Activated naive CD4-positive, alpha-beta T cell treated with anti-CD3 and anti-CD28 coated beads for 36 hours (primary cell): ENCODE data around the gene CTBP1. TPM values are rescaled to one million over a fixed set of nuclear protein-coding genes. Genes with fewer than 3 reads are reported as not detected.

Experiments used
- CTCF ChIA-PET: fragments of 350-600 bp; sonication (Branson Sonifier 250); formaldehyde crosslinking; loops from one replicate; lab custom pipeline; 2021; ENCODE audit warnings: antibody characterized with exemption; lab: Charles Lee
- DNase-seq: peaks from one replicate; pipeline ENCODE4 v3.0.0-alpha.2; 2020
- H3K27ac Mint-ChIP-seq: one replicate; pipeline ENCODE4 v1.8.0; 2021; ENCODE audit warnings: mild to moderate bottlenecking, mixed read lengths
- H3K27me3 Mint-ChIP-seq: one replicate; pipeline ENCODE4 v1.8.0; 2021; ENCODE audit warnings: low read depth, mixed read lengths
- H3K36me3 Mint-ChIP-seq: one replicate; pipeline ENCODE4 v1.8.0; 2021; ENCODE audit warnings: low read depth, mixed read lengths
- H3K4me1 Mint-ChIP-seq: one replicate; pipeline ENCODE4 v1.8.0; 2021; ENCODE audit warnings: low read depth, mixed read lengths
- H3K4me3 Mint-ChIP-seq: one replicate; pipeline ENCODE4 v1.8.0; 2021; ENCODE audit warnings: mild to moderate bottlenecking, moderate library complexity, mixed read lengths
- H3K9me3 Mint-ChIP-seq: one replicate; pipeline ENCODE4 v1.8.0; 2021; ENCODE audit warnings: mixed read lengths
- intact Hi-C: fragments of 100-400 bp; cut with micrococcal nuclease; formaldehyde crosslinking; loops from one replicate; pipeline ENCODE4 v1.15.1; 2023
- total RNA-seq, 2 experiments: library from RNA; stranded (reverse); gene quantifications; one replicate each; pipeline ENCODE4 v1.2.3, GENCODE V29; 2021

CTBP1 gene
- total RNA-seq, 2 experiments from 2014 or later, result 136 to 140 TPM

DNA sequence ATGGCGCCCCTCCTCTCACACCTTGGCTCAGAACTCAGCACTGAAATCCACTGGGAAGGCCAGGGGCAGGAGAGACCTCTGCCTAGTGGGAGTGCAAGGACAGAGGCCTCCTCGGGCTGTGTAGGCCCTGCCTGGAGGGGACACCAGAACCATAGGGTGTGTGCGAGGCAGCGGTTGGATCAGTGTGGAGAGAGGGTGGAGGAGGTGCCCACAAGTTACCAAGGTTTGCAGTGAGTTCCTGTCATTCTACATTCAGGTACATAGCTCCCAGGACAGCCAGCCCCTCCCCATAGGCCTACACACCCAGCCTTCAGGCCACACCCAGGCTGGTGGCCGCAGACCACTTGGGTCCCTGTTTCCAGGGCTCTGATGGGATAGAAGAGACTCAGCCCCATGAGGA, 57.3 kb downstream of the CTBP1 start:
- no peak for DNase-seq
- CTCF ChIA-PET, result no interaction called here
- Mint-ChIP-seq H3K27ac (no peak overlapping the region), H3K27me3 (no peaks in the 10 kb centered on the region), H3K4me1 (peaks cover 7% of the 10 kb centered on the region), H3K9me3 (no peaks in the 10 kb centered on the region), H3K4me3 (no peak overlapping the region), H3K36me3 (no peaks in the 10 kb centered on the region)
- intact Hi-C loops, result no loop called here

DNA sequence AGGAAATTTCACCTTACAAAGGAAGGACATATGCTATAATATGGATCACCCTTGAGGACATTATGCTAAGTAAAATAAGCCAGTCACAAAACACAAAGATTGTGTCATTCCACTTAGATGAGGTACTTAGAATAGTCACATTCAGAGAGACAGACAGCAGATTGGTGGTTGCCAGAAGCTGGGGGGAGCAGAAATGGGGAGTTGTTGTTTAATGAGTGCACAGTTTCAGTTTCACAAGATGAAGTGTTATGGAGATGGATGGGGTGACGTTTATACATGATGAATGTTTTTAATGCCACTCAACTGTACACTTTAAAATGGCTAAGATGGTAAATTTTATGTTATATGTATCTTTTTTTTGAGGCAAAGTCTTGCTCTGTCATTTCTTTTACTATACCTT, 61.7 kb downstream of the CTBP1 start:
- Mint-ChIP-seq H3K27ac (no peak overlapping the region), H3K4me3 (no peak overlapping the region), H3K4me1 (peaks cover 11% of the 10 kb centered on the region), H3K9me3 (peaks cover 4% of the 10 kb centered on the region), H3K27me3 (peaks cover 4% of the 10 kb centered on the region), H3K36me3 (peaks cover 3% of the 10 kb centered on the region)
- CTCF ChIA-PET, result no interaction called here
- peak; percentile 49 for DNase-seq
- intact Hi-C loops, result loop anchor here (2.0 kb wide), 1 partner anchor 14 kb away; no protein-coding TSS in a partner anchor

DNA sequence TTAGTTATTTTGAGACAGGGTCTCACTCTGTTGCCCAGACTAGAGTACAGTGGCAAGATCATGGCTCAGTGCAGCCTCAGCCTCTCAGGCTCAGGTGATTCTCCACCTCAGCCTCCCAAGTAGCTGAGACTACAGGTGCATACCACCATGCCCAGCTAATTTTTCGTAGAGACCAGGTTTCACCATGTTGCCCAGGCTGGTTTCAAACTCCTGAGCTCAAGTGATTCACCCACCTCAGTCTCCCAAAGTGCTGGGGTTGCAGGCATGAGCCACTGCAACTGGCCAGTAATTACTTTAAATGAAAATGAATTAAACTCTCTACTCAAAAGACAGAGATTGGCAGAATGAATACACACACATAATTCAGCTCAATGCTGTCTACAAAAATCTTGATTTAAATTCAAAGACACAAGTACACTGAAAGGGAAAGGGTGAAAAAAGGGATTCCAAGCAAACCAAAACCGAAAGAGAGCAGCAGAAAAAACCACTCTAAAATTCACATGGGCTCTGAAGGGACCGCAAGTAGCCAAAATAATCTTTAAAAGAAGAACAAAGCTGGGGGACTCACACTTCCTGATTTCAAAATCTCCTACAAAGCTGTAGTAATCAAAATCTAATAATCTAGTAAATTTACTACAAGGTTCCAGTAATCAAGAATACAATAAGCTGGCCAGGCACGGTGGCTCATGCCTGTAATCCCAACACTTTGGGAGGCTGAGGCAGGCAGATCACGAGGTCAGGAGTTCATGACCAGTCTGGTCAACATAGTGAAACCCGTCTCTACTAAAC, 64.8 kb downstream of the CTBP1 start:
- Mint-ChIP-seq H3K4me3 (peak overlapping the region; percentile 17), H3K9me3 (peaks cover 9% of the 10 kb centered on the region), H3K27ac (no peak overlapping the region), H3K36me3 (peaks cover 6% of the 10 kb centered on the region), H3K27me3 (peaks cover 16% of the 10 kb centered on the region), H3K4me1 (peaks cover 11% of the 10 kb centered on the region)
- CTCF ChIA-PET, result interaction anchor here (0.6 to 1.5 kb wide), 4 partner anchors 9 to 146 kb away, joined by 3 to 5 read pairs (median 5); no protein-coding TSS in a partner anchor
- DNase-seq, result no peak
- intact Hi-C loops, result no loop called here

DNA sequence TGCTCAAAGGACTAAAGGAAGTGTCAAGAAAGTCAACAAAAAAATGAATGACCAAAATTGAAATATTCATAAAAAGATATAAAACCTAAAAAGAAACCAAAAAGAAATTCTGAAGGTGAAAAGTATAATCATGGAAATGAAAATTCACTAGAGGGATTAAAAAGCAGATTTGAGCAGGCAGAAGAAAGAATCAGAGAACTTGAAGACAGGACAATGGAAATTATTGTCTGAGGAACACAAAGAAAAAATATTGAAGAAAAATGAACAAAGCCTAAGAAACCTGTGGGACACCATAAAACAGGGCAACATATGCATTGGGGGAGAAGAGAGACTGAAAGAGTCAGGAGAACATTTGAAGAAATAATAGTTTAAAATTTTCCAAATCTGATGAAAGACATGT, 66.6 kb downstream of the CTBP1 start:
- DNase-seq, result no peak
- CTCF ChIA-PET, result no interaction called here
- Mint-ChIP-seq H3K27me3 (peaks cover 16% of the 10 kb centered on the region), H3K4me1 (peaks cover 11% of the 10 kb centered on the region), H3K36me3 (peaks cover 6% of the 10 kb centered on the region), H3K4me3 (no peak overlapping the region), H3K9me3 (peaks cover 9% of the 10 kb centered on the region), H3K27ac (no peak overlapping the region)
- intact Hi-C loops, result no loop called here

DNA sequence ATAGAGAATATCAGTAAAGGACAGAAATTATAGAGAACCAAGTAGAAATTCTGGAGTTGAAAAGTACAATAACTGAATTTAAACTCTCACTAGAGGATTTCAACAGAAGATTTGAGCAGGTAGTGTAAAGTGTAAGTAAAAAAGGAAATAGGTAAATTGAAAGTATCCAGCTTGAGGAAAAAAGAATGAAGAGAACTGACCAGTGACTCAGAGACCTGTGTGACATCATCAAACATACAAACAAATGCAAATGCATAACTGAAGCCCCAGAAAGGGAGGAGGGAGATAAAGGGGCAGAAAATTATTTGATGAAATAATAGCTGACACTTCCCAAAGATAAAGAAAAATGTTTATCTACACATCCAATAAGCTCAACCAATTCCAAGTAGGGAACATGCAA, 68.3 kb downstream of the CTBP1 start:
- DNase-seq, result no peak
- peaks cover 16% of the 10 kb centered on the region for H3K27me3 Mint-ChIP-seq
- CTCF ChIA-PET, result interaction anchor here (1.7 kb wide), 1 partner anchor 13 kb away, joined by 5 read pairs; no protein-coding TSS in a partner anchor
- no peak overlapping the region for H3K27ac Mint-ChIP-seq
- H3K9me3 Mint-ChIP-seq, result peaks cover 9% of the 10 kb centered on the region
- peaks cover 3% of the 10 kb centered on the region for H3K4me1 Mint-ChIP-seq
- H3K4me3 Mint-ChIP-seq, result no peak overlapping the region
- H3K36me3 Mint-ChIP-seq, result peaks cover 6% of the 10 kb centered on the region
- intact Hi-C loops, result no loop called here

DNA sequence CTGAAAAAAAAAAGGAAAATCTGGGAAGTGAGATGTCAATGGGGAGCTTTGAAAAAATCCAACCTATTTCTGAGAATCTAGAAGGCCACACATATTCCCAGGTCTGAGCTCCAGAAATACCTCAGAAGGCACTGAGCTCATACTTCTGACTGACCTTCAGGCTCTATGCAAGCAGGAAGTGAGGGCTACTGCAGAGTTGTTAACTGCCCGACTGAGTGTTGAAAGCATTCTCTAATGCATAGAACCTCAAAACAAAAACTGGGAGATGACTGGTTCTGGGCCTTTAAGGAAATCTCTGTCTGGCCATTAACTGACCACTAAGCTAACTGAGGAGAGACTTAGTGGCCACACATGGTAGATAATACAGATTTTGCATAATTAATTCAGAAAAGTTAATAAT, 69.0 kb downstream of the CTBP1 start:
- intact Hi-C loops, result no loop called here
- no peak for DNase-seq
- Mint-ChIP-seq H3K9me3 (peaks cover 9% of the 10 kb centered on the region), H3K36me3 (peaks cover 6% of the 10 kb centered on the region), H3K4me3 (no peak overlapping the region), H3K4me1 (peaks cover 3% of the 10 kb centered on the region), H3K27me3 (peaks cover 16% of the 10 kb centered on the region), H3K27ac (no peak overlapping the region)
- CTCF ChIA-PET, result interaction anchor here (0.6 to 1.7 kb wide), 2 partner anchors 12 to 42 kb away, joined by 5 to 6 read pairs; no protein-coding TSS in a partner anchor

DNA sequence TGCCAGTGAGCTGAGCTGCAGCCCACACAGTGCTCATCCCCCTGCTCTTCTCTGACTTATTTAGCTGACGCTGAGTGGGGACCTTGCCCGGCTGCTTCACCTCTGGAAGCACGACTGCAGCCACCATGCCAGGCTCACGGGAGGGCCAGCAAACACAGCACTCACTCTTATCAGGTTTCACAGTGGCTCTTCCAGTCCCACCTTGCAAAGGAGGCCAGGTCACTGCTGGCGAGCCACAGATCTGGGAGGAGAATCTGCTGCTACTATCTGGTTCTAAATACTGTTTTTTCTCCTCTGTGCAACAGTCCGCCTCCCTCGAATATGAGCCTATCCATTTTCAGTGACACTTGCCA, 69.9 kb downstream of the CTBP1 start:
- intact Hi-C loops, result no loop called here
- H3K4me3 Mint-ChIP-seq, result no peak overlapping the region

DNA sequence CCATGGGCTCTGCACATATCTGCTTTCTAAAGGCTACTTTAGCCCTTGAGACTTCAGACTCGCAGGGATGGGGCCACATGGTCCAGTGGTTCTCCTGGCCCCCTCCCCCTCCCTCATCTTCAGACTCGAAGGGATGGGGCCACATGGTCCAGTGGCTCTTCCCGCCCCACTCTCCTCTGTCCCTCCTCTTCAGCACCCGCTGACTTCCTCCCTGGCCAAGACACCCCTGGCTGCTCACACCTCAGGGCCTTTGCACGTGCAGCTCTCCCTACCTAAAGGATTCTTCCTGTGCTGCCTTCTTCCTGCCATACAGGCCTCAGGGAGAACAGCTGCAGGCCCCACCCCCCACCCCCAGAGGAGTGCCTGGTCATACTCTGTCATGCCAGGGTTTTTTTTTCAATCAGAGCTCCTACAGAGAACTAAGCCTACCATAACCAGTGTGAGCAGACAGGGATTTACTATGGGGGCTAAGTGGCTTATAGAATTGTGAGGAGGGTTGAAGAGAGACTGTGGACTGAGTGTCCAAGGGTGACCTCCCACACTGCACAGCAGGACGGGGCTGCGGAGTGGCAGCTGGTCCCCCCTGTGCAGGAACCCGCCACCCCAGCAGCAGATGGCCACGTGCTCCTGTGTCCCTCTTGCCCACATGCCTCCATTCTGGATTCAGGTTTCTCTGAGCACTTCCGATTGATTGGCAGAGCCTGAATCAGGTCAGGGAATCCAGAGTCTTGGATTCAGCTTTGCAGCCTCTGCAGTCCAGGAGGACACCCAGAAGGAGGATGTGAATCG, 70.4 kb downstream of the CTBP1 start:
- no peak overlapping the region for H3K4me3 Mint-ChIP-seq
- intact Hi-C loops, result no loop called here
- H3K27me3 Mint-ChIP-seq, result peaks cover 21% of the 10 kb centered on the region
- H3K4me1 Mint-ChIP-seq, result no peaks in the 10 kb centered on the region
- no peak for DNase-seq
- peaks cover 9% of the 10 kb centered on the region for H3K9me3 Mint-ChIP-seq
- H3K36me3 Mint-ChIP-seq, result peaks cover 6% of the 10 kb centered on the region
- CTCF ChIA-PET, result no interaction called here
- no peak overlapping the region for H3K27ac Mint-ChIP-seq

More for the DNA sequence above, 69.9 kb downstream of the CTBP1 start:
- Mint-ChIP-seq H3K27me3 (peaks cover 16% of the 10 kb centered on the region), H3K4me1 (no peaks in the 10 kb centered on the region), H3K27ac (no peak overlapping the region), H3K36me3 (peaks cover 6% of the 10 kb centered on the region), H3K9me3 (peaks cover 9% of the 10 kb centered on the region)
- CTCF ChIA-PET, result interaction anchor here (1.7 kb wide), 1 partner anchor 11 kb away, joined by 5 read pairs; no protein-coding TSS in a partner anchor
- DNase-seq, result no peak

DNA sequence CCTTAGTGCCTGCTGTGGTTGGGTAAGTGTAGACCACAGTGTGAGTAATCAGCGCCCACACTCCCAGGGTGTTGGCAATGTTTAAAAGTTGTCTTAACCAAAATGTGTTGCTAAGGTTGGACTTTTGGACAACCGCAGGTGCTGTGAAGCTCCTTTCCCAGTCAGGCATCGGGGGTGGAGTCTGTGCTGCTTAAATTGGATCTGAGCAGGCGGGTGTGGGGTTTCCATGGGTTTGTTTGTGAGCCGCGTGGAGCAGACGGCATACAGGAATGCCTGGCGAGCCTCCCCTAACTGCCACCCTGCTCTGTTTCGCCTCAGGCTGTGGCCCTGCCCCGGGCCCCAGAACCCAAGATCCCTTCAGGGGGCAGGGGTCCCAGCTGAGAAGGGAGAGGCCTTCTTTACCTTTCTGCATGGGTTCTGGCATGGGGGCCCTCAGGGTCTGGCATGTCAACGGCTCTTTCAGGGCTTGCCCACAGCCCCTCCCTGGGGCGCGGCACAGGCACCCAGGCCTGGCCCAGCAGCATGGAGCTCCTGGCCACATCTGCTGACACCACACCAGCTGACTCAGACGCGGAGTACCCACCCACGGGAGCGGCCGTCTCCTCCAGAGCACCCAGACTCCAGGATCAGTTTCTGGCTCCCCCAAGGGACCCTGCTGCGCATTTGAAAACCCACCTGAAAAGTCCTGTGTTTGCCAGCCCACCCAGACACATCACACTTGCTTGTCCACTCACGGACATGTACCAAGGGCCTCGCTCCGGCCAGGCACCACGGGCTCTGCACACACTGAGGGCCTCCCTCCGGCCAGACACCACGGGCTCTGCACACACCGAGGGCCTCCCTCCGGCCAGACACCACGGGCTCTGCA, 71.4 kb downstream of the CTBP1 start:
- H3K27me3 Mint-ChIP-seq, result peaks cover 24% of the 10 kb centered on the region
- no peak overlapping the region for H3K4me3 Mint-ChIP-seq
- no peak for DNase-seq
- CTCF ChIA-PET, result no interaction called here
- H3K36me3 Mint-ChIP-seq, result peaks cover 5% of the 10 kb centered on the region
- intact Hi-C loops, result no loop called here
- H3K4me1 Mint-ChIP-seq, result no peaks in the 10 kb centered on the region
- no peak overlapping the region for H3K27ac Mint-ChIP-seq
- H3K9me3 Mint-ChIP-seq, result peaks cover 7% of the 10 kb centered on the region

DNA sequence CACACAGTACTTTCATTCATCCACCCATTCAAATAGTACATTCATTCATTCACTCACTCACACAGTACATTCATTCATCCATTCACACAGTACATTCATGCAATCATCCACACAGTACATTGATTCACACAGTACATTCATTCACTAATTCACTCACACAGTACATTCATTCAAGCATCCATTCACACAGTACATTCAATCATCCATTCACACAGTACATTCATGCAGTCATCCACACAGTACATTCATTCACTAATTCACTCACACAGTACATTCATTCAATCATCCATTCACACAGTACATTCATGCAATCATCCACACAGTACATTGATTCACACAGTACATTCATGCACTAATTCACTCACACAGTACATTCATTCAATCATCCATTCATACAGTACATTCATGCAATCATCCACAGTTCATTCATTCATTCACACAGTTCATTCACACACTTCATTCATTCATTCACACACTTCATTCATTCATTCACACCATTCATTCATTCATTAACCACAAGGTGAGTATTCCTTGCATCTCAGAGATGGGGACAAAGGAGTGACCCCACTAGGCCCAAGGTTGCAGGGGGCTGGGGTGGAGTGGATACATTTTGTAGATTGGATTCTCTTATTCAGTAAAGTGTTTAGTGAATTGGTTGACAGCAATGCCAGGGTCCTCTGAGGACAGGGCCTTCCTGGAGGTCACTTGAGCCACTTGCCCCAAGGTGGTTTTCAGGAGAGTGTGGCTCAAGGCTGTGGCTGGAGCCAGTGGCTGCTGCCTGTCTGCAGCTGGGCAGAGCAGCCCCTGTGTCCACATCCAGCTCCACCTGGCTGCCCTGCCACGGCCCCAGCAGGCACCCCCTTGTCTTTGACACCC, 72.3 kb downstream of the CTBP1 start:
- H3K27ac Mint-ChIP-seq, result no peak overlapping the region
- H3K9me3 Mint-ChIP-seq, result peaks cover 5% of the 10 kb centered on the region
- H3K36me3 Mint-ChIP-seq, result peaks cover 2% of the 10 kb centered on the region
- peaks cover 21% of the 10 kb centered on the region for H3K27me3 Mint-ChIP-seq
- no peak overlapping the region for H3K4me3 Mint-ChIP-seq
- no peak for DNase-seq
- no peaks in the 10 kb centered on the region for H3K4me1 Mint-ChIP-seq
- intact Hi-C loops, result no loop called here
- CTCF ChIA-PET, result no interaction called here

DNA sequence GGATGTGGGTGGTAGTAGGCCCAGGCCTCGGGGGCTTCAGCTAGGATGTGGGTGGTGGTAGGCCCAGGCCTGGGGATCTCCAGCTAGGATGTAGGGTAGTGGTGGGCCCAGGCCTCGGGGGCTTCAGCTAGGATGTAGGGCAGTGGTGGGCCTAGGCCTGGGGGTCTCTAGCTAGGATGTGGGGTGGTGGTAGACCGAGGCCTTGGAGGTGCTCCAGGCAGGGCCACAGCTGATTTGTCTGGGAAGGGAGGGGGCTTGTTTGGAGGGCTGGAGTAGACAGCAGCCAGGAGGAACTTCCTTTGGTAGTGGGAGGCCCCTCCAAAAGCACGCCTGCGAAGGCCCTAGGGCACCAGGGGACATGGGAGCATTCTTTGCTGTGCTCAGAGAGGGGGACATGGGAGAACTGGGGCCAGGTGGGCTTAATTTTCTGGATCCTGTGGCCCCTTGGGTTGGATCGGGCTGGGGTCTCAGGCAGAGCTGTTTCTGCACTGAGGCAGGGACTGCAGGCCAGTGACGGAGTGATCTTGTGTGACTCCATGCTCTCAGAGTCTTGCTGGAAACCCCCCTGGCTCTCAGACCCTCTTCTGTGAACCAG, 73.2 kb downstream of the CTBP1 start:
- Mint-ChIP-seq H3K4me3 (no peak overlapping the region), H3K36me3 (peaks cover 2% of the 10 kb centered on the region), H3K27ac (no peak overlapping the region), H3K27me3 (peaks cover 24% of the 10 kb centered on the region), H3K9me3 (peaks cover 2% of the 10 kb centered on the region), H3K4me1 (no peaks in the 10 kb centered on the region)
- no peak for DNase-seq
- CTCF ChIA-PET, result interaction anchor here (1.5 kb wide), 1 partner anchor 8 kb away, joined by 5 read pairs; no protein-coding TSS in a partner anchor
- intact Hi-C loops, result no loop called here
